IMR-90 (cell line): ENCODE results near the gene CMTM8.

ENCODE experiments used
- CTCF ChIP-seq: conservative IDR thresholded peaks from 2 replicates; pipeline ENCODE4 v1.5.1; 2012; ENCODE audit warnings: mild to moderate bottlenecking, low read depth, low read length, improper control_type of control experiment
- MAFK ChIP-seq: IDR thresholded peaks from 2 replicates; pipeline ENCODE4 v1.6.1; 2012; ENCODE audit warnings: low read depth, low read length, improper control_type of control experiment
- NFE2L2 ChIP-seq: fragments of 150-350 bp; IDR thresholded peaks from 2 replicates; pipeline ENCODE4 v1.6.1; 2016; ENCODE audit warnings: low read depth, mild to moderate bottlenecking, low read length
- POLR2A ChIP-seq: IDR thresholded peaks from 2 replicates; pipeline ENCODE4 v1.6.1; 2012; ENCODE audit warnings: mild to moderate bottlenecking, low read depth, low read length
- RAD21 ChIP-seq: IDR thresholded peaks from 2 replicates; pipeline ENCODE4 v1.6.1; 2012; ENCODE audit warnings: low read length, improper control_type of control experiment
- RCOR1 ChIP-seq: IDR thresholded peaks from 2 replicates; pipeline ENCODE4 v1.6.1; 2012; ENCODE audit warnings: mild to moderate bottlenecking, low read length, improper control_type of control experiment; ENCODE audit not compliant: insufficient replicate concordance
- SMC3 ChIP-seq: fragments of 150-350 bp; IDR thresholded peaks from 2 replicates; pipeline ENCODE4 v1.6.1; 2016; ENCODE audit warnings: low read depth, mild to moderate bottlenecking, antibody characterized with exemption, low read length, moderate library complexity
- USF2 ChIP-seq: fragments of 150-350 bp; IDR thresholded peaks from 2 replicates; pipeline ENCODE4 v1.6.1; 2017; ENCODE audit warnings: mild to moderate bottlenecking, antibody characterized with exemption, low read length, low read depth
- TF ChIP-seq, protein P1 (sequence below): fragments of 150-350 bp; IDR thresholded peaks from 2 replicates; pipeline ENCODE4 v1.6.1; 2016; ENCODE audit warnings: low read depth, mild to moderate bottlenecking, low read length, moderate library complexity, borderline replicate concordance

- TF ChIP-seq CTCF = no peak
- TF ChIP-seq, protein P1, sequence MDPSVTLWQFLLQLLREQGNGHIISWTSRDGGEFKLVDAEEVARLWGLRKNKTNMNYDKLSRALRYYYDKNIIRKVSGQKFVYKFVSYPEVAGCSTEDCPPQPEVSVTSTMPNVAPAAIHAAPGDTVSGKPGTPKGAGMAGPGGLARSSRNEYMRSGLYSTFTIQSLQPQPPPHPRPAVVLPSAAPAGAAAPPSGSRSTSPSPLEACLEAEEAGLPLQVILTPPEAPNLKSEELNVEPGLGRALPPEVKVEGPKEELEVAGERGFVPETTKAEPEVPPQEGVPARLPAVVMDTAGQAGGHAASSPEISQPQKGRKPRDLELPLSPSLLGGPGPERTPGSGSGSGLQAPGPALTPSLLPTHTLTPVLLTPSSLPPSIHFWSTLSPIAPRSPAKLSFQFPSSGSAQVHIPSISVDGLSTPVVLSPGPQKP = no peak
- TF ChIP-seq RAD21 = no peak
- no peak for TF ChIP-seq USF2
- no peak for TF ChIP-seq SMC3
- no peak for TF ChIP-seq NFE2L2
- no peak for TF ChIP-seq RCOR1
- TF ChIP-seq POLR2A = no peak
- no peak for TF ChIP-seq MAFK
These were observed 11.5 kb upstream of the CMTM8 start for GRCh38 chr3:32226875-32227500.
